B cell (primary cell): ENCODE results near the gene EEFSEC. TPM values are rescaled to one million over a fixed set of nuclear protein-coding genes. Genes with fewer than 3 reads are reported as not detected.

Experiments
- ATAC-seq: fragments of 200-7000 bp; cut with Tn5 transposase; one replicate; pipeline ENCODE4 v1.10.0; 2021; ENCODE audit warnings: low read depth, mild to moderate bottlenecking, moderate number of reproducible peaks, moderate library complexity
- CTCF ChIA-PET: fragments of 350-600 bp; sonication (Branson Sonifier 250); formaldehyde crosslinking; loops from one replicate; lab custom pipeline; 2021; ENCODE audit warnings: antibody characterized with exemption, inconsistent platforms; lab: Charles Lee
- POLR2A ChIA-PET: fragments of 350-600 bp; sonication (Branson Sonifier 250); formaldehyde crosslinking; loops from one replicate; lab custom pipeline; 2021; ENCODE audit warnings: antibody characterized with exemption; lab: Charles Lee
- DNase-seq: peaks from one replicate; pipeline ENCODE4 v3.0.0; 2013
- H2AFZ ChIP-seq: 2 replicates; pipeline ENCODE4 v1.6.1; 2012; ENCODE audit warnings: mild to moderate bottlenecking, low read depth, low read length; ENCODE audit not compliant: insufficient read depth, poor library complexity, severe bottlenecking
- H3K27ac ChIP-seq, 2 donors: 1 replicate in 1 of 2; 2 replicates in 1 of 2; pipeline ENCODE4 v1.5.1; 2012 to 2013; ENCODE audit warnings: low read length in 2 of 2, mild to moderate bottlenecking in 2 of 2, moderate library complexity in 1 of 2
- H3K27me3 ChIP-seq, 4 experiments: fragments of 200-600 bp in 1 of 4; sonication (generic) in 1 of 4; replicated peaks in 1 of 4; 1 replicate in 2 of 4; 2 replicates in 2 of 4; pipeline versions ENCODE4 v1.6.1 to v1.7.0; 2013 to 2016; ENCODE audit warnings: low read length in 3 of 4, mild to moderate bottlenecking in 2 of 4, mixed read lengths in 1 of 4, moderate library complexity in 1 of 4; ENCODE audit not compliant: insufficient read depth in 4 of 4, control insufficient read depth in 3 of 4; ENCODE audit errors: control extremely low read depth in 1 of 4
- H3K36me3 ChIP-seq, 2 experiments: replicated peaks in 1 of 2; 1 replicate in 1 of 2; 2 replicates in 1 of 2; pipeline versions ENCODE4 v1.6.1 to v1.7.1; 2013; ENCODE audit warnings: low read length in 1 of 2; ENCODE audit not compliant: insufficient read depth in 2 of 2, control insufficient read depth in 1 of 2; ENCODE audit errors: control extremely low read depth in 1 of 2, extremely low read depth in 1 of 2
- H3K4me1 ChIP-seq, 2 donors: fragments of 200-600 bp in 1 of 2; sonication (generic) in 1 of 2; 1 replicate in 1 of 2; 2 replicates in 1 of 2; pipeline versions ENCODE4 v1.5.1 to v1.6.1; 2013 to 2017; ENCODE audit warnings: low read length in 2 of 2; ENCODE audit not compliant: control insufficient read depth in 2 of 2, insufficient read depth in 2 of 2
- H3K4me2 ChIP-seq: replicated peaks from 2 replicates; pipeline ENCODE3; 2012; ENCODE audit warnings: mild to moderate bottlenecking, low read depth, low read length; ENCODE audit not compliant: poor library complexity, severe bottlenecking
- H3K4me3 ChIP-seq, 5 experiments: fragments of 200-600 bp in 1 of 5; sonication (generic) in 1 of 5; 1 replicate in 3 of 5; 2 replicates in 2 of 5; pipeline versions ENCODE4 v1.5.1 to v1.7.0; 2011 to 2016; ENCODE audit warnings: low read length in 4 of 5, mild to moderate bottlenecking in 4 of 5, low read depth in 2 of 5, control low read depth in 1 of 5, moderate library complexity in 1 of 5; ENCODE audit not compliant: insufficient read depth in 1 of 5; ENCODE audit errors: control extremely low read depth in 1 of 5, extremely low read depth in 1 of 5
- H3K79me2 ChIP-seq: fragments of 200-600 bp; sonication (generic); one replicate; pipeline ENCODE4 v1.6.0; 2016; ENCODE audit warnings: low read length; ENCODE audit not compliant: control insufficient read depth, insufficient read depth
- H3K9ac ChIP-seq: fragments of 200-600 bp; sonication (generic); 2 replicates; pipeline ENCODE4 v1.6.1; 2017; ENCODE audit warnings: mild to moderate bottlenecking, low read length, moderate library complexity
- H3K9me3 ChIP-seq, 3 donors: one replicate each; pipeline versions ENCODE4 v1.6.1 to v1.7.1; 2013; ENCODE audit warnings: low read length in 2 of 3; ENCODE audit not compliant: control insufficient read depth in 2 of 3, insufficient read depth in 1 of 3; ENCODE audit errors: control extremely low read depth in 1 of 3
- H4K20me1 ChIP-seq: 2 replicates; pipeline ENCODE4 v1.6.0; 2012; ENCODE audit warnings: mild to moderate bottlenecking, low read length; ENCODE audit not compliant: insufficient read depth, control insufficient read depth, poor library complexity, severe bottlenecking
- H3K27ac Mint-ChIP-seq: one replicate; pipeline ENCODE4 v1.8.0; 2021; ENCODE audit warnings: mixed read lengths
- H3K27me3 Mint-ChIP-seq: one replicate; pipeline ENCODE4 v1.8.0; 2021; ENCODE audit warnings: mixed read lengths
- H3K4me1 Mint-ChIP-seq: one replicate; pipeline ENCODE4 v1.8.0; 2021; ENCODE audit warnings: mixed read lengths
- H3K4me3 Mint-ChIP-seq: one replicate; pipeline ENCODE4 v1.8.0; 2021; ENCODE audit warnings: mixed read lengths
- H3K9me3 Mint-ChIP-seq: one replicate; pipeline ENCODE4 v1.8.0; 2022; ENCODE audit warnings: mixed read lengths; ENCODE audit not compliant: insufficient read depth
- EZH2 ChIP-seq: IDR thresholded peaks from 2 replicates; pipeline ENCODE4 v1.6.1; 2012; ENCODE audit warnings: borderline replicate concordance, low read depth, mild to moderate bottlenecking, moderate library complexity, low read length; ENCODE audit not compliant: insufficient read depth, poor library complexity, severe bottlenecking
- WGBS: methylation state at CpG from one replicate; pipeline ENCODE4 v1.1.5; 2013; ENCODE audit warnings: missing lambda C conversion rate; ENCODE audit not compliant: insufficient coverage; 5-methylcytosine and 5-hydroxymethylcytosine counted together
- intact Hi-C: fragments of 100-400 bp; cut with micrococcal nuclease; formaldehyde crosslinking; loops from one replicate; pipeline ENCODE4 v1.10.0; 2022
- polyA plus RNA-seq: library from polyadenylated mRNA; depleted of rRNA; stranded (reverse); fragments of >200 nt; gene quantifications from 2 replicates; pipeline ENCODE4 v1.2.3, GENCODE V29; 2012
- total RNA-seq, 2 donors: library from RNA; stranded (reverse); fragments of 120-200 nt in 1 of 2; gene quantifications; 1 replicate in 1 of 2; 2 replicates in 1 of 2; pipeline versions ENCODE4 v1.2.3 to v1.2.4, GENCODE V29; 2013 to 2022
- TF ChIP-seq, protein P1 (sequence below): fragments of 200-600 bp; IDR thresholded peaks from one replicate; pipeline ENCODE4 v1.8.0; 2022; ENCODE audit warnings: antibody characterized with exemption, mild to moderate bottlenecking

Gene EEFSEC
- total and polyA plus RNA-seq, 2 donors (not counting 1 experiment from before 2014, with no cell fraction given), result 17.9 to 18.4 TPM

DNA sequence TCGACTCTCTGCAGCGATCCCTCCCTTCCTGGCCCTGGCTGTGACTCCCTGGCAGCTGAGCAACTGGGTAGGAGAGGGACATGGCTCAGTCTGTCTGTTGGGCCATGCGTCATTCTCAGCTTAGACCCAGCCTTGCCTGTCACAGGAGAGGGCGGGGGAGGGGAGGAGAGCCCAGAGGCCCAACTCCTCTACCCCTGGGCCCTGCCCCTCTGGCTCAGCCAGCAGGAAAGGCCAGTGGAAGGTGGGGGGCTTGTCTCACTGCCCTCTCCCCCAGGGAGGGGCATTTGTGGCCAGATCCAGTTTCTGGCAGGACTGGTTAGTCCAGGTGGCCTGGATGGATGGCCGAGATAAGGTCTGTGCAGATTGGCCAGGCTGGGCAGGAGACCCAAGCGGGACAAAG is 281.8 kb downstream of the EEFSEC start:
- peaks cover 0 to 5% (median 0%) of the 10 kb centered on the region in 3 donors for H3K9me3 ChIP-seq
- ChIA-PET CTCF (no interaction called here), POLR2A (no interaction called here)
- Mint-ChIP-seq H3K9me3 (no peaks in the 10 kb centered on the region), H3K27me3 (peaks cover 49% of the 10 kb centered on the region), H3K4me3 (no peak overlapping the region), H3K4me1 (peaks cover 11% of the 10 kb centered on the region), H3K27ac (no peak overlapping the region)
- TF ChIP-seq EZH2, result no peak
- TF ChIP-seq, protein P1, sequence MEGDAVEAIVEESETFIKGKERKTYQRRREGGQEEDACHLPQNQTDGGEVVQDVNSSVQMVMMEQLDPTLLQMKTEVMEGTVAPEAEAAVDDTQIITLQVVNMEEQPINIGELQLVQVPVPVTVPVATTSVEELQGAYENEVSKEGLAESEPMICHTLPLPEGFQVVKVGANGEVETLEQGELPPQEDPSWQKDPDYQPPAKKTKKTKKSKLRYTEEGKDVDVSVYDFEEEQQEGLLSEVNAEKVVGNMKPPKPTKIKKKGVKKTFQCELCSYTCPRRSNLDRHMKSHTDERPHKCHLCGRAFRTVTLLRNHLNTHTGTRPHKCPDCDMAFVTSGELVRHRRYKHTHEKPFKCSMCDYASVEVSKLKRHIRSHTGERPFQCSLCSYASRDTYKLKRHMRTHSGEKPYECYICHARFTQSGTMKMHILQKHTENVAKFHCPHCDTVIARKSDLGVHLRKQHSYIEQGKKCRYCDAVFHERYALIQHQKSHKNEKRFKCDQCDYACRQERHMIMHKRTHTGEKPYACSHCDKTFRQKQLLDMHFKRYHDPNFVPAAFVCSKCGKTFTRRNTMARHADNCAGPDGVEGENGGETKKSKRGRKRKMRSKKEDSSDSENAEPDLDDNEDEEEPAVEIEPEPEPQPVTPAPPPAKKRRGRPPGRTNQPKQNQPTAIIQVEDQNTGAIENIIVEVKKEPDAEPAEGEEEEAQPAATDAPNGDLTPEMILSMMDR, result no peak
- DNase-seq (no peak), ATAC-seq (no peak)
- no peak overlapping the region for H3K4me2 ChIP-seq
- H3K36me3 ChIP-seq, result no peaks in the 10 kb centered on the region
- H3K27ac ChIP-seq, result no peak overlapping the region
- peaks cover 0 to 26% (median 6%) of the 10 kb centered on the region in 4 experiments for H3K27me3 ChIP-seq
- no peaks in the 10 kb centered on the region for H3K79me2 ChIP-seq
- H3K9ac ChIP-seq, result no peak overlapping the region
- no peaks in the 10 kb centered on the region for H4K20me1 ChIP-seq
- no peak overlapping the region for H2AFZ ChIP-seq
- no peaks in the 10 kb centered on the region for H3K4me1 ChIP-seq
- no peak overlapping the region for H3K4me3 ChIP-seq
- intact Hi-C loops, result no loop called here
- WGBS, result 95% methylated on average over 6 of the region's 6 CpGs

DNA sequence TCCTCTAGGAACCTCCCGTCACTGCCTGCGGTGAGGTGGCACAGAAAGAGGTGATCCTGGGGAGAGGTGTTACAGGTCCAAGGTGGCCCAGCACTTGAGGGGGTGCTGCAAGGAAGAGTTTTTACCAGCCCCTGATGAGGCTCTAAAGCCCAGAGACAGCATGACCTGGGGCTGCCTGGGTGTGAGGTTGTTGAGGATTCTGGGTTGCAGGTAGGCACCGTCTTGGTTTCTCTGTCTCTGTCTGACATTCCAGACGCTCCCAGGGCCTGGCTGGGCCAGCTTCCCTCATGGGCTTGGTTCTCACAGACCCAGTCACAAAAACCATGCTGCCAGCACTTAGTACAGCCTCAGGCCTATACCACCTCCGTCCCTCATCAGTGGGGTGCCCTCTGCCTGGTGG is 282.3 kb downstream of the EEFSEC start:
- Histone ChIP-seq H3K27ac (no peak overlapping the region), H3K36me3 (no peaks in the 10 kb centered on the region), H3K9me3 (peaks cover 0 to 5% (median 0%) of the 10 kb centered on the region in 3 donors), H2AFZ (no peak overlapping the region), H3K79me2 (no peaks in the 10 kb centered on the region), H3K27me3 (peaks cover 0 to 26% (median 6%) of the 10 kb centered on the region in 4 experiments), H3K4me2 (no peak overlapping the region), H3K4me1 (no peaks in the 10 kb centered on the region), H4K20me1 (no peaks in the 10 kb centered on the region), H3K9ac (no peak overlapping the region), H3K4me3 (no peak overlapping the region)
- no peak overlapping the region for H3K4me3 Mint-ChIP-seq
- peaks cover 11% of the 10 kb centered on the region for H3K4me1 Mint-ChIP-seq
- H3K9me3 Mint-ChIP-seq, result no peaks in the 10 kb centered on the region
- ChIA-PET POLR2A (no interaction called here), CTCF (no interaction called here)
- TF ChIP-seq, protein P1, result no peak
- no peak for TF ChIP-seq EZH2
- WGBS, result 88% methylated on average over 5 of the region's 5 CpGs
- no peak for DNase-seq
- no peak overlapping the region for H3K27ac Mint-ChIP-seq
- intact Hi-C loops, result no loop called here
- no peak for ATAC-seq
- peaks cover 48% of the 10 kb centered on the region for H3K27me3 Mint-ChIP-seq
